HEK293 (cell line): ENCODE results near the gene GNG12.

Source experiments
- CTCF ChIP-seq: fragments of 450-650 bp; formaldehyde crosslinking; IDR thresholded peaks from 2 replicates; pipeline ENCODE4 v1.5.1; 2016; ENCODE audit warnings: missing biosample characterization, missing genetic modification characterization
- REST ChIP-seq: fragments of 450-650 bp; formaldehyde crosslinking; IDR thresholded peaks from 2 replicates; pipeline ENCODE4 v1.5.1; 2016; ENCODE audit warnings: missing biosample characterization, missing genetic modification characterization
- ZNF121 ChIP-seq: fragments of 450-650 bp; formaldehyde crosslinking; IDR thresholded peaks from 2 replicates; pipeline ENCODE4 v1.5.1; 2016; ENCODE audit warnings: missing biosample characterization, missing genetic modification characterization
- ZNF580 ChIP-seq: fragments of 450-650 bp; formaldehyde crosslinking; IDR thresholded peaks from 2 replicates; pipeline ENCODE4 v1.5.1; 2016; ENCODE audit warnings: missing biosample characterization, missing genetic modification characterization
- ZNF670 ChIP-seq: fragments of 450-650 bp; formaldehyde crosslinking; IDR thresholded peaks from 2 replicates; pipeline ENCODE4 v1.5.1; 2016; ENCODE audit warnings: missing biosample characterization, missing genetic modification characterization, low read depth
- ZNF707 ChIP-seq: fragments of 450-650 bp; formaldehyde crosslinking; IDR thresholded peaks from 2 replicates; pipeline ENCODE4 v1.5.1; 2016; ENCODE audit warnings: missing biosample characterization, missing genetic modification characterization

- no peak for TF ChIP-seq CTCF (tag by site-specific recombination)
- TF ChIP-seq ZNF670 (tag by site-specific recombination): no peak
- TF ChIP-seq ZNF707 (tag by site-specific recombination): no peak
- TF ChIP-seq REST (tag by site-specific recombination): no peak
- no peak for TF ChIP-seq ZNF580 (tag by site-specific recombination)
- no peak for TF ChIP-seq ZNF121 (tag by site-specific recombination)
These were observed 64.8 kb downstream of the GNG12 start for GRCh38 chr1:67768480-67768879.
